HG02798 (cell line): ENCODE data around the gene P2RX1.

Experiments
- ATAC-seq: cut with Tn5 transposase; IDR thresholded peaks from one replicate; pipeline ENCODE4 v1.9.1; 2021; ENCODE audit warnings: mild to moderate bottlenecking; ENCODE audit not compliant: unreplicated experiment, poor library complexity

Gene P2RX1

GRCh38 chr17:3915995-3916696, at the start of gene P2RX1:
TSS of gene P2RX1 (minus strand) at chr17:3916465. CDS start at chr17:3916225, 240 bp downstream.
- ATAC-seq, result no peak

- peak; percentile 38 for ATAC-seq
Observed at GRCh38 chr17:3965118-3965800, 49.0 kb upstream of the P2RX1 start.

- ATAC-seq, result peak; percentile 66
Observed at GRCh38 chr17:3964203-3965117, 48.2 kb upstream of the P2RX1 start, which contains the start of gene ATP2A3. TSS of gene ATP2A3 (minus strand) at chr17:3964437. CDS start at chr17:3964291, 146 bp downstream.

- ATAC-seq, result peak; percentile 10
Observed at GRCh38 chr17:3963237-3964201, 47.3 kb upstream of the P2RX1 start.

GRCh38 chr17:3962965-3963236, 46.6 kb upstream of the P2RX1 start:
- no peak for ATAC-seq

GRCh38 chr17:3962217-3962964, 46.1 kb upstream of the P2RX1 start:
- ATAC-seq, result no peak

GRCh38 chr17:3961564-3962047, 45.3 kb upstream of the P2RX1 start:
- ATAC-seq, result peak; percentile 36

GRCh38 chr17:3960764-3961163, 44.5 kb upstream of the P2RX1 start:
- ATAC-seq, result no peak

- ATAC-seq, result no peak
Observed at GRCh38 chr17:3959921-3960601, 43.8 kb upstream of the P2RX1 start.

GRCh38 chr17:3959295-3959899, 43.1 kb upstream of the P2RX1 start:
- no peak for ATAC-seq

- ATAC-seq, result no peak
Observed at GRCh38 chr17:3957735-3958599, 41.7 kb upstream of the P2RX1 start.

- no peak for ATAC-seq
Observed at GRCh38 chr17:3956983-3957382, 40.7 kb upstream of the P2RX1 start.

GRCh38 chr17:3956327-3956957, 40.2 kb upstream of the P2RX1 start:
- no peak for ATAC-seq

- ATAC-seq, result no peak
Observed at GRCh38 chr17:3955673-3955988, 39.4 kb upstream of the P2RX1 start.

GRCh38 chr17:3954976-3955672, 38.9 kb upstream of the P2RX1 start:
- no peak for ATAC-seq

GRCh38 chr17:3954086-3954485, 37.8 kb upstream of the P2RX1 start:
- ATAC-seq, result no peak
